Measurements from ENCODE around the gene APOL2.
"Not testable (repeated sequence)": the region's sequence is repeated elsewhere in the genome, so short reads cannot be mapped to it uniquely, and the experiment has no call there.

Gene APOL2, protein sequence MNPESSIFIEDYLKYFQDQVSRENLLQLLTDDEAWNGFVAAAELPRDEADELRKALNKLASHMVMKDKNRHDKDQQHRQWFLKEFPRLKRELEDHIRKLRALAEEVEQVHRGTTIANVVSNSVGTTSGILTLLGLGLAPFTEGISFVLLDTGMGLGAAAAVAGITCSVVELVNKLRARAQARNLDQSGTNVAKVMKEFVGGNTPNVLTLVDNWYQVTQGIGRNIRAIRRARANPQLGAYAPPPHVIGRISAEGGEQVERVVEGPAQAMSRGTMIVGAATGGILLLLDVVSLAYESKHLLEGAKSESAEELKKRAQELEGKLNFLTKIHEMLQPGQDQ

DNA sequence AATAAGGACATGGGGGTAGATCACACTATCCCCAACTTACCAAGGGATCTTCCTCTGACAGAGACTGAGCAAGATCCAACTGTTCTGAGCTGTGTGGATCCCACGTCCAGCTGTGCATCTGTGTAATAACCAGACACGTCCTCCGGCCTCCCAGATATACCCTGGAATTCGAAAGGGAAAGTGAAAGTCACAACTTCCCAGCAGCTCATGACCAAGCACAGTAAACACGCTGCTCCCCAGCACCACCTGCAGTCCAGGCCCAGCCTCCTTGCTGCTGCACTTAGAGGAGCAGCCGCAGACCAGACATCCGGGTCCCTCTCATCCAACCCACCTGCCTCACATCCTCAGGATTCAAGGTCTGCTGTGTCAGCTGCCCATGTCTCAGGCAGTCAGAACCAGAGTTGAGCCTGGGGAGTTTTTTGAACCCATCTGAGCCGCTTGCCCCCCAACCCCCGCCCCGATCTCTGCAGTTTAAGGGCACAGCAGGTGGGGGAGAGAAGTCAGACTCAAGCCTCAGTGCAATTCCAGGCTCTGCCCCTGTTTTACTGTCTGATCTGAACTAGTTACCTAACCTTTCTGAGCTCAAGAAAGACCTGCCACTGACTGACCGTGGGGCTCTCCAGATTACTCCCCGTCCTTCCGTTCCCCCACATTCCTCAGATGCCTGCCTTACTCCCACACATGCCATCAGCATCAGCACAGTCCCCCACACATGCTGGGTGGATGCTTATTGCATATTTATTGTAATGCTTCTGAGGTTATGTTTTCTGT lies at the start of gene APOL2:
Gene APOL2 (minus strand): TSS at position 127 of the 771 bp plus-strand sequence. CDS start 6,365 bp downstream, outside the sequence.
- FAIRE-seq, result no peak

DNA sequence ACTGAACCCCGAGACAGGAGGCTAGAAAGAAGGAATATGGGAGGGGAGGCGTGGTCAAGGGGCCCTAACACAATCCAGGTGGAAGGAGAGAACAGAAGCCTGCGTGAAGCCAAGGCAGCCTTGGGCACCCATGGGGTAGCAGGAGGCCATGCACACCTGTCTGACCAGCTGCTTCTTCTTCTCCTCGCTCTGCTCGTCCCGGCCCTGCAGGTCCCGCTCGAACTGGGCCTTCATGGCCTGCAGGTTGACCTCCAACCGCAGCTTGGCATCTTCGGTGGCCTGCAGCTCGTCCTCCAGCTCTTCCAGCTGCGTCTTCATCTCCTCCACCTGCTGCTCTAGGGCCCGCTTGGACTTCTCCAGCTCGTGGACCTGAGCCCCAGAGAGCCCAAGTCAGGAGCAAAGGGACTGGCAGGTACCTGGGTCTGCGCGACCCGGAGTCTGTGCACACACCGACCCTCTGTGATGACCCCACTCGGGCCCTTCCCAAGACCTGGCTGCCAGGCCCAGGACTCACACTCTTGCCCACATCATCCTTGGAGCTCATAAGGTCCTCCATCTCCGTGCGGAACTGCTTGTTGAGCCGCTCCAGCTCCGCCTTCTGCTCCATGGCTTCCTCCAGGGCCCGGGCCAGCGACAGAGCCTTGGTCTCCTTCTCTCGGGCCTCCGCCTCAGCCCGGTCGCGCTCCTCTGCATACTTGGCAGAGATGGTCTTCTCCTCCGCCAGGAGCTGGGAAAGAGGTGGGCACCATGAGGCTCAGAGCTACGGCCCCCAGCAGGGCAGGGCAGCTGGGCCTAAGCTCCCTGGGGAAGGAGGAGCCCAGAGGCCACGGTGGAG lies 49.5 kb upstream of the APOL2 start:
- no peak for FAIRE-seq

DNA sequence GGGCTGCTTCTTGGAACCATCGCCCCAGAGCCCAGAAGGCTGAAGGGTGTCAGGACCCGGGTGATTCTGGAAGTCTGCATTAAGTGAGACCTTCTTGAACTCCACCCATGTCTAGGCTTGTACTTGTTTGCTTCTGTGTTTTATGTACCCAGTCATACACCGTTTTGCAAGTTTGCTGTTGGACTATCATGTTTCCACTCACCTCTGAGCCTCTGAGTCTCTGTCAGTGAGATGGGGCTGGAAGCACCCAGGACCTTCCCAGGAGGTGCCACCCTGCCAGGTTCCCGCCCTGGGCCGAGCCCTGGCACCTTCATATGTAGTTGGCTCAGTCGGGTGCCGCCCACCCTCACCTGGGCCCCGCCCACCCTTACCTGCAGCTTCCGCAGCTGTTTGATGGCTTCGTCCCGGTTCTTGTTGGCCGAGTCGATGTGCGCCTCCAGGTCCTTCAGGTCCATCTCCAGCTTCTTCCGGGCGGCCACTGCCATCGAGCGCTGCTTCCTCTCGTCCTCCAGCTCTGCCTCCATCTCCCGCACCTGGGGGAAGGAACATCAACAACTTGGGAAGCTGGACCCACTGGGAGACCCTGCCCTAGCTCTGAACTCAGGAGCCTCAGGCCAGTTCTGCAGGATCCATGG lies 48.7 kb upstream of the APOL2 start:
- FAIRE-seq, result no peak

DNA sequence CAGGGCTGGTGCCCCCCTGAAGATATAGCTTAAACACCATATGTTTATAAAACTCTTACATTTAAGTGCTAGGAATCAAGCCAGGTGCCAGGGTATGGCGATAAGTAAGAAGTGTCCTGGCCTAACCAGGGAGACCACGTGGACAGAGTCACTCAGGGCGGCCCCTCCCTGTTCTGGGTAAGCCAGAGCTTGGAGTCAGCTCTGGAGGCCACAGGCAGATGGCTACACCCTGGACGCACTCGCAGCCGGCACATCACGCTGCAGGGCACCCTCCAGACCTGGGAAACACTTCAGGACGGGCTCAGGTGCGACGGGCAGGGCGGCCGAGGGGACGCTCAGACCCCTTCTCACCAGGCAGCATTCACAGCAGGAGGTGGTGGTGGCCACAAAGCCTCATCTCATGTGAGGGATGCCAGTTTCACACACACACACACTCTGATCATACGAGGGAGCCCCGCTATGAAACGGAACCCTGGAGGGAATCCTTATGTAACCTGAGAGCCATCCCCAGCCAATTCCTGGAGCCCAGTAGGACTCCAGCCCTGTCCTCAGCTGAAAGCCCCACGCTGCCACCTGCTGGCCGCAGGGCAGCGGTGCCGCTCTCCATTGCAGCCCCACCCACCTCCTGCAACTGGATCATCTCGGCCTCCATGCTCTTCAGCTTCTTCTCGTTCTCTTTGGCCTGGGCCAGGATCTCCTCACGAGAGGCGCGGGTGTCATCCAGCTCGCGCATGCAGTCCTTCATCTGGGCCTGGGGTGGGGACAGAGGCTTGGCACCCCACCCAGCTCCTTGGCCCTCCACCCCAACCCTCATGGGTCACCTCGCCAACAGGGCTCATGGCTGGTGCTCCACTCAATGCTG lies 47.0 kb upstream of the APOL2 start:
- no peak for FAIRE-seq

DNA sequence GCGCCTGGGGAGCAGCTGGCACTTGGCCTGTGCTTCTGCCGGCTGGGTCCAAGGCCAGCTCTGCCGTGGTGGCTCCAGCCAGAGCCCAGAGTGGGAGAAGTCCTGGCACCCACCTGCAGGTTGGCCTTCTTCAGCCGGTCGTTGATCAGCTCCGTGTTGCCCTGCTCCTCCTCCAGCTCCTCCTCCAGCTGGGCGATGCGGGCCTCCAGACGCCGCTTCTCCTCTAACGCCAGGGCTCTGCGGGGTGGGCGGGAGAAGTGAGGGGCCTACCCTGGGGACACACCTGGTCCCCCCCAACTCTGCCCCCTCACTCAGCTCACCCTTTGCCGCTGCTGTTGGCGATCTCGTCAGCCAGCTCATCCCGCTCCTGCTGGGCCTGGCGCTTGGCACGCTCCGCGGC lies 46.2 kb upstream of the APOL2 start:
- FAIRE-seq, result no peak

DNA sequence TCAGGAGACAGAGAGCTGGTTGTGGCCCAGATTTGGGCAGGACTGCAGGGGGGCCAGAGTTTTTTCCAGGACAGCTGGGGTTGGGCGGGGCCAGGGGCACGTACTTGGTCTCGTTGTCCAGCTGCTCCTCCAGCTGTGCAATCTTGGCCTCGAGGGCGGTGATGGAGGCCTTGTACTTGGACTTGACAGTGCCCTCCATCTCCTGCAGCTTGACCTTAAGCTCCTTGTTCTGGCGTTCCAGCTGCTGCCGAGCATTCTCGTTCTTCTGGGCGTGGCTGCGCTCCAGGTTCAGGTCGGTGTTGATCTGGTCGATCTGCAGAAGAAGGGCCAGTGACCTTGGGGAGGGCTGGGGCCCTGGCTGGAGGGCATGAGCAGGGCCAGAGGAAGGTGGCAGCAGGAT lies 45.7 kb upstream of the APOL2 start:
- no peak for FAIRE-seq

DNA sequence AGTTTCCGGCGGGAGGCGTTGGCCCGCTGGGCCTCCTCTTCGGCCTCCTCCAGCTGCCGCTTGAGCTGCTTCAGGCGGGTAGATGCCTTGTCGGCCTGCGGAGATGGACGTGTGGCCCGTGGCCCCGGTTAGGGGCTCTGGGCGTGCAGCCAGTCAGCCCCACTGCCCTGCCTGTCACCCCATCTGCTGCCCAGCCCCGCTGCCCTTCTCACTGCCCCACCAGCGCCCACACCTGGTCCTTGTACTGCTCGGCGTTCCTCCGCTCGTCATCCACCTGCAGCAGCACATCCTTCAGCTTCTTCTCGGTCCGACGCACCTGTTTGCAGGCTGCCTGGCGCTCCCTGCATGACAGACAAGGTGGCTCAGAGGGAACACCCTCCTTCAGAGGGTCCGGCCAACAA lies 44.8 kb upstream of the APOL2 start:
- FAIRE-seq, result no peak

DNA sequence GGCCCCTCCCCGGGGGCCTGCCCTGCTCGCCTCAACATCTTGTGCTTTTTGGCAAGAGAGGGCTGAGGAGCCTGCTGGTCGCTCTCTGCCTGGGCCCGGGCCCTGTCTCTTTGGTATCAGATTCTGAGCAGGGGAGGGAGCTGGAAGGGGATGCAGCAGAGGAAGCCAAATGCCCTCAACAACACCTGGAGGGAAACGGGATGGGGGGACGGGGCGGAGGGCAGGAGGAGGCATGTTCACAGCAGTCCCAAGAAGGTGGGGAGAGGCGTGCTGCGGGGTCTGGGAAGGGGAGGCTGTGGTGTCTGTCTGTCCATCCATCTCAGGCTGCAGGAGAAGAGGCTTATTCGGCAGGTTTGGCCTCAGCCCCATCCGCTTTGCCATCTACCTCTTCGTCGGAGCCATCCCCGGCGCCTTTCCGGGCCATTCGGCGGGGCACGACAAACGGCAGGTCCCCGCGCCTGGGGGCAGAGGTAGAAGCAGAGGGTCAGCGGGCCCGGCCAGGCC lies 43.1 kb upstream of the APOL2 start:
- FAIRE-seq, result no peak

DNA sequence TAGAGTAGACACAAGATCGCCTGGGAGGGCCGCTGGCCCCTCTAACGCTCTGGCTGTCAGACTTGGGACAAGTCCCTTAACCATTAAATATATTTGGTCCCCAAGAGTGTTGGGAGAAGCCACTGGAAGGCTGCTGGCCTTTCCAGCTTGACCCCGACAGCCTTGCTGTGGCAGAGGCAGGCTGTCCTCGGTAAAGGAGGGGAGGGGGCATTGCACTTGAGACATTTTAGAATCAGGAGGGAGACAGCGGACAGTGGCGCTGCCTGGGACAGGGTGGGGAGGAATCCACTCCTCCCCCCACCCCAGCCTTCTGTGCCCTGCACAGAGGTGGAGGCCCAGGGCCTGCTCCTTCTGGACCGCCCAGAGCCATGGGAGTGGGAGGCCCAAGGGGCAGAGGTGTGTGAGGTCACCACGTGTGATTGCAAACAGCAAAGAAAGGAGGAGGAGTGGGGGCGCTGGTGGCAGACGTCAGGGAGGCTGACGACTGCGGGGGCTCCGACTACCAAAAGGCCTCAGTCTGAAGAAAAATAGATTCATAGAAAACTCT lies 42.5 kb upstream of the APOL2 start:
- no peak for FAIRE-seq

DNA sequence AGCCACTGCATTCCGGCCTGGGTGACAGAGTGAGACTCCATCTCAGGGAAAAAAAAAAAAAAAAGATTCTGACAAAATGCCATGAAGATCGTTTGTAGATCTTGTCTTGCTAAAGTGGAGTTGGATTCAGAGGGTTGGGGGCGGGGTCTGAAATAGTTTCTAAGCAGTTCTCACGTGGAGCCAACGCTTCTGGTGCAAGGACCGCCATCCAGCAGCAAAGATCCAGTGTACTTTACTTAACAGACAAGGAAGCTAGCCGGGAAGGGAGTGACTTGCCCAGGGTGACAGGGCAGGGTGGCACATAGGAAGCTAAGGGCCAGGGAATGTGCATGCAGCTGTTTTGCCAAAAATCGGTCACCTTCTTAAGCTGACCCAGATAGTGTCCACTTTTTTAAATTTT lies 41.1 kb upstream of the APOL2 start:
- no peak for FAIRE-seq

DNA sequence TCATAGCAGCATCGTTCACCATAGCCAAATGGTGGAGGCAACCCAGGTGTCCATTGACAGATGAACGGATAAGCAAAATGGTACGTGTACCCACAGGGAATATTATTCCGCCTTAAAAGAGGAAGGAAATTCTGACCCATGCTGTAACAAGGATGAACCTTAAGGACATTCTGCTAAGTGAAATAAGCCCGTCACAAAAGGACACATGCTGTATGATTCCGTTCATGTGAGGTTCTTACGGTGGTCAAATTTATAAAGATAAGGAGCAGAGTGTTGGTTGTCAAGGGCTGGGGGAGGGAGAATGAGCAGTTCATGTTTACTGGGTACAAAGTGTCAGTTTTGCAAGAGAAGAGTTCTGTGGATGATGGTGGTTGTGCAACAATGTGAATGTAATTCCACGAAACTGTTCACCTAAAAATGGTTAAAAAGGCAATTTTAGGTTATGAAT lies 39.9 kb upstream of the APOL2 start:
- FAIRE-seq, result no peak

DNA sequence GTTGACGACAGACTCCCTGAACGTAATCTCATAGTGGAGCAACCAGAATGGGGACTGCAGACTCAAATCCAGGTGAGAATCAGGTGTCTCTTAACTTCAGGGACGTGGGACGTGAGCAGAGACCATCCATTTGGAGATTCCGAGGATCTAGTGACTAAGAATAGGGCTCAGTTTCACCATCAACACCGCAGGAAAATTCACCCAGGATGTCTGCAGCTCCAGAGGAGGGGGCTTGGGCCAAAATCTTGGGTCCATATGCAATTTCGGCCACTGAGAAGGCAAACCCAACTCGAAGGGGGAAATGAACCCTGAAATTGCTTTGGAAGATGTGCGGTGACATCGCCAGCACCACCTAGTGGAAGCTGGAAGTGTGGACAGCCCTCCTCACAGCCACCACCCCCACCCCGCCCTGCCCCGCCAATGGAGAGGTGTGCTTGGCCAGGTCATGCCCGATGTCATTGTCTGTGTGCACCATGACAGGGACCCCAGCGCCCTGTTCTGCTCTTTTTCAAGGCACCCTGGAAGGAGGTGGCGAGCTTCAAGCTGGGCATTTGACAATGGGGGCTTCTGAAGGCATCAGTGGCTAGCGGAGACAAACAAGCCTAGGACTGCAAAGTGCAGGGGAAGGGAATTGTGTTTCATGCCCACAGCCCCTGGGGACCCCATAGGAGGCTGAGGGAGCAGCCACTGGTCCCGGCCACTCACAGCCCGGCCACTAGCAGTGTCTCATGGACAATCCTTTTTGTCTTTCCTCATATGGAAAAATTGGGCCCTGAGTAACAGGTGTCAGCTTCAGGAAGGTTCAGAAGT lies 38.4 kb upstream of the APOL2 start:
- no peak for FAIRE-seq

DNA sequence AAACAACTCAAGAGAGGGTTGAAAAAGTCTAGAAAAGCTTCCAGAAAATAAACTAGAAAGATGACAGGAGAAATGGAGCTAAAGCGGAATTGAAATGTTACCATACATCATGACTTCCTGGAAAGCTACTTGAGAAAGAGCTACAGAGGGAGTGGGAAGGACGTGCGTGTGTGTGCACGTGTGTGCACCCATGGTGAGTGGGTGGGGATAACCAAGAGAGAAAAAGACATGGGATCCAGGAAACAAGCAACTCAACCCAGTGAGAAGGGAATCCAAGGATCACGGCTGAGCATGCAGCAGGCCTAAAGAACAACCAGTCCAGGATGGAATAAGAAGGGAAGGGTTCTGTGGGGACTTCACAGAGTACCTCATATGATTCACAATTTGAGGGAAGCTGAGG lies 35.2 kb upstream of the APOL2 start:
- FAIRE-seq, result no peak

DNA sequence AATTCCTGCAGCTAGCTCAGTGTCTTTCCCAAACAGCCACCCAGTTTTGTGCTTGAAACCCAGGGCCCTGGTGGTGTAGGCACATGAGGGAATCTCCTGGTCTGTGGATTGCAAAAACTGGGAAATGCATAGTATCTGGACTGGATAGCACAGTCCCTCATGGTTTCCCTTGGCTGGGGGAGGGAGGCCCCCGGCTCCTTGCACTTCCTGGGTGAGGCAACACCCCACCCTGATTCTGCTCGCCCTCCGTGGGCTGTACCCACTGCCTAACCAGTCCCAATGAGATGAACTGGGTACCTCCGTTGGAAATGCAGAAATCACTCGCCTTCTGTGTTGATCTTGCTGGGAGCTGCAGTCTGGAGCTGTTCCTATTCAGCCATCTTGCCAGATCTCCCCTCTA lies 32.6 kb upstream of the APOL2 start:
- not testable (repeated sequence) for FAIRE-seq

DNA sequence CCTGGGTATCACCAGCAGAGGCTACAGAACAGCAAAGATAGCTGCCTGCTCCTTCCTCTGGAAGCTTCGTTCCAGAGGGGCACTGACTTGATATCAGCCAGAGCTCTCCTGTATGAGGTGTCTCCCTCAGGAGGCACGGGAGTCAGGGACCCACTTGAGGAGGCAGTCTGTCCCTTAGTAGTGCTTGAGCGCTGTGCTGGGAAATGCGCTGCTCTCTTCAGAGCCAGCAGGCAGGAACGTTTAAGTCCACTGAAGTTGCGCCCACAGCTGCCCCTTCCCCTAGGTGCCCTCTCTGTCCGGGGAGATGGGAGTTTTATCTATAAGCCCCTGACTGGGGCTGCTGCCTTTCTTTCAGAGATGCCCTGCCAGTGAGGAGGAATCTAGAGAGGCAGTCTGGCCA lies 31.9 kb upstream of the APOL2 start:
- FAIRE-seq, result not testable (repeated sequence)

DNA sequence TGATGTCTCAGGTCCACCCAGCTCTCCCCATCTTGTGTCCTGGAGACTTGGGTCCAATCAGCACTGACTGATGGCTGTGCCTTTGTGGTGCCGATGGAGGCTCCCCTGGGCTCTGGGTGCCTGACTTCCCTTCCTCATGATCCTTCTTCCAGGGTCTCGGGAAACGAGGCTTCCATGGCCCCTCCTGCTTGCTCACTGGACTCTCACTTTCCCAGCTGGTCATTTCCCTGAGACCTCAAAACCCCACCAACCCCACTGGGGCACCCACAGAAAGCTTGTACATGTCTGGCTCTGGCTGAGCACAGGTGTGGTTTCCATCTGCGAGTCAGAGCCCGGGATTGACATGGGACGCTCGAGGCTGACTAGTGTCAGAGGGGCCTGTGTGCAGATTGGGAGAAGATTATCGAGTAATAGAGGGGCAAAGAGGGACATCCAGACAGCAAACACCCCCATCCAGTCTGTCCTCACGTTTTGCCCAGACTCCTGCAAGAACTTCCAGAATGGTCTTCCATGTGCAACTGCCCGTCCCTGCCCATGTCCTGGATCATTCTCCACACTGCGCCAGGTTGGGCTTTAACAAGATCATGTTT lies 28.7 kb upstream of the APOL2 start:
- no peak for FAIRE-seq

DNA sequence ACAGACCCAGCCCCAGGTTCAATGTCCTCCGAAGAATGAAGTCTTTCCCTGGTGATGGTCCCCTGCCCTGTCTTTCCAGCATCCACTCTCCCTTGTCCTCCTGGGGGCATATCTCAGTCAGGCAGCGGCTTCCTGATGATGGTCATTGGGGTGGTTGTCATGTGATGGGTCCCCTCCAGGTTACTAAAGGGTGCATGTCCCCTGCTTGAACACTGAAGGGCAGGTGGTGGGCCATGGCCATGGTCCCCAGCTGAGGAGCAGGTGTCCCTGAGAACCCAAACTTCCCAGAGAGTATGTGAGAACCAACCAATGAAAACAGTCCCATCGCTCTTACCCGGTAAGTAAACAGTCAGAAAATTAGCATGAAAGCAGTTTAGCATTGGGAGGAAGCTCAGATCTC lies 27.7 kb upstream of the APOL2 start:
- no peak for FAIRE-seq

DNA sequence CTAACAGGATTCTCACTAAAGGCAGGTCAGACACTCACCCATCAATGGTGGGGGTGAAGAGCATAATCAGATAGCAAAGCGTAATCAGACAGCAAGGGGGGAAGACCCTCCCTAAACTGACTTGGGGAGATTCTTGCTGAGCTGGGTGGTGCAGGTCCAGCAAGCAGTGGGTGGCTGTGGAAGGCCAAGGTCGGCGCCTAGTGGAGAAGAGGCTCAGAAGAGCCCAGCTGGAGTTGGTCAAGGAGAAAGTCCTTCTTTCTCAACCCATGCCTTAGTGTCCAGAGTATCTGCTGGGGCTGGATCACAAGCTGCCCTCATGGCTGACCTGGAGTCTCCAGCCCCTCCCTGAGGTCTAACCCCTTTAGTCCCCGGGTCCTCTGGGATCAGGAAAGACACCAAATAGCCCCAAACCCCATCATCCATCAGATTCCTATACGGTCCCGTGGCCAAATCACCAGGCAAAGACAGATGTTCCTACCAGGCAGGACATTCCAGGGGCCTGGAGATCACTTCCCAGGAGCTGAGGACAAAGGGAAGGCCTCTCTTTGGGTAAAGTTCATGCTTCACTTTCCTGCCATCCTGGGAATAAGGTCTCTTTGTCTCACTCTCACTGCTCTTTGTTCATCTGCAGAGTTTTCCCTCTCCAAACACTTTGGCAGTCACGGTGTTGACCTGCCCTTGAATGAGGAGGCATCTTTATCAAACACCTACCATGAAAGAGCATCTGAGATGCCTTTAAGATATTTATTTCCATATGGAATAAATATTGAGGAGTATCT lies 24.7 kb upstream of the APOL2 start:
- FAIRE-seq, result not testable (repeated sequence)

DNA sequence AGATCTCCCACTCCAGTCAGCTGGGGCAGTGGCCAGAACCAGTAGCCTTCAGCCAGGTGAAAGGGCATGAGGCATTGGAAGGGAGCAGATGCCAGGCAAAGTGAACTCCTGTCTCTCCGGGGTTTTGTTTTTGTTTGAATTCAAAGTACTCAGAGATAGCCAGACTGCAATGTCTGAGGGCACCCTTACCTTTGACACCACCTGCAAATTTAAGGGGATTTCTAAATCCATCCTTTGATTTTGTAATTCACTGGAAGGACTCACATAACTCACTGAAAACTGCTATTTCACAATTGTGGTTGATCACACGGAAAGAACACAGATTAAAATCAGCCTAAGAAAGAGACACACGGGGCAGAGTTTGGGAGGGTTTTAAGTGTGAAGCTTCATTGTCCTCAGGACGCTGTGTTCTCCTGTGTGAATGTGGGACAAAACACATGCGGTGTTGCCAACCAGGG lies 23.9 kb upstream of the APOL2 start:
- FAIRE-seq, result not testable (repeated sequence)
